Stimulated activated CD8-positive, alpha-beta memory T cell treated with anti-CD3 and anti-CD28 coated beads, Interleukin-12 subunit alpha, Interleukin-12 subunit beta, amount 100 ng/mL, for 24 hours (primary cell): ENCODE measurements around the gene DNAJC27.

Experiments used
- DNase-seq: peaks from one replicate; pipeline ENCODE4 v3.0.0-alpha.2; 2020; ENCODE audit errors: extremely low read depth

DNAJC27 gene

DNA sequence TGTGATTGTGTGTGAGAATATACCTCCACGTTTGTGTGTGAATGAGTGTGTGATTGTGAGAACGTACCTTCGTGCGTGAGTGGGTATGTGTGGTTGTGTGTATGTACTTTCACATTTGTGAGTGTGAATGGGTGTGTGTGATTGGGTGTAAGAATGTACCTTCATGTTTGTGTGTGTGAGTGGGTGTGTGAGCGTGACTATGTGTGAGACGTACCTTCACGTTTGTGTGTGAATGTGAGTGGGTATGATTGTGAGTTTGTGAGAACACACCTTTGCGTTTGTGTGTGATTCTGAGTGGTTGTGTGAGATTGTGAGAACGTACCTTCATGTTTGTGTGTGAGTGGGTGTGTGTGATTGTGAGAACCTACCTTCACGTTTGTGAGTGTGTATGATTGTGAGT is 45.9 kb downstream of the DNAJC27 start:
- DNase-seq, result no peak

DNA sequence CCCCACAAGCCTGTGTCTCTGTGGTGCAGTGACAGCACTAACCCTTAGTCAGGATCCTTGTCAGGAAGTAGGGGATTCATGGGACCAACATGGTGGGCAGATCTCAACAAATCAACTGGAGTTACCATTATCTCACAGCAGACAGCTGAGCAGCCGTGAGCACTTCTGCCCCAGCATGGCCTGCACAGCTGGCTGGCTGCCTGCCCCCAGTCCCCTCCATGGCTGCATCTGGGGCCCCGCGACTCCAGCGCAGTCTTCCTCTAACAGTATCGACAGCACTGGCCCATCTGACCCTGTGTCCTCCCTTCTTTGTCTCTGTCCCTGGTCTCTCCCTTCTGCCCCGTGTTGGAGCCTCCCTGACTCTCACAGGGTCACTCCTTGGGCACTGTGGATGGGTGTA is 47.0 kb downstream of the DNAJC27 start:
- DNase-seq, result no peak

DNA sequence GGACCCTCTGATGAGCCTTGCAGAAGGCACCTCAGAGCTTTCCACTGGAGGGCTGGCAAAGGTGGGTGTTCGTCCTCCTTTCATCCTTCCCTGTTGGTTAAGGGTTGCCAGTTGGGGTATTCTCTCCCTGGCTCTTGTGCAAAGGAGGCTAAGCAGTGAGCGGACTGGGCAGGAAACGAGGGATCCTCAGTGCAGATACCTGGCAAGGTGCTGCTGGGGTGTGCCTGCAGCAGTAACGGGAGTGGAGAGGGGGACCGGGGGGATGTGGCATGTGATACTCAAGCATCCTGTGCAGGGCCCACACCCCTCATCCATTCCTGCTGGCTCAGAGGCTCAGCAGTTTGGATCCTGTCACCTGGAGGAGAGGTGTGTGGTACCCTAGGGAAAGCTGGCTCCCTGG is 47.5 kb downstream of the DNAJC27 start:
- DNase-seq, result no peak

DNA sequence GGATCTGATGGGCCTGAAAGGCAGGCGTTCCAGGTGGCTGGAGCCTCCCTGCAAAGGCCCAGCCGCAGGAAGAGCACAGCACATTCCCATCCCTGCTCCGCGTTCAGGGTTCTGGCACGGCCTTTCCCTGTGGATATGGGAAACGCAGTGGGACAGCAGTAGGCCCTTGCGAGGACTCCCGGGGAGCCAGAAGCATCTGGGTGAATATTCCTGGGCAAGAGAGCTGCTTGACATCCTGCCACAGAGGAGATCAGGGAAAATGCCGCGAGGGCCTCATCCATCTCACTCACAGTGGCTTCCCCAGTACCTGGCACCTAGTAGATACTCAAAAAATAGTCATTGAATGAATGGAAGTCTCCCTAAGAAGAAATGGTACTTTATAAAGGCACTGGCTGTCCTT is 48.6 kb downstream of the DNAJC27 start:
- DNase-seq, result no peak

DNA sequence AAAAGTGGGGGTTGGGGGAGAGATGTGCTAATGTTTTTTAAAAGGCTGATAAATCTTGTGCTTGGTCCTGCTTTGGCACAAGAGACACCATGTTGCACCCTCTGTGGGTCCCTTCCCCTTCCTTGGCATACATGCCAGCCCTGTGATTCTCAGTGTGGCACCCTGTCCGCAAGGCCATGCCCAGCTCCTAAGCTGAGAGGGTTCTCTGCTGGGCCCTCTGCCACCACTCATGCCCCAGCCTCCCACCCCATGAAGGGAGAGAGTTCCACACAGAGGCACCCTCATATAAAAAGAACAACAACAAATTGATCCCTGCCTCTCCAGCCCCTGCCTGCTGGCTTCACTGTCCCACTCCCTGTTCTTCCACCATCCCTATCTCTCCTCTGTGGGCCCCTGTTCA is 49.2 kb downstream of the DNAJC27 start:
- DNase-seq, result no peak

DNA sequence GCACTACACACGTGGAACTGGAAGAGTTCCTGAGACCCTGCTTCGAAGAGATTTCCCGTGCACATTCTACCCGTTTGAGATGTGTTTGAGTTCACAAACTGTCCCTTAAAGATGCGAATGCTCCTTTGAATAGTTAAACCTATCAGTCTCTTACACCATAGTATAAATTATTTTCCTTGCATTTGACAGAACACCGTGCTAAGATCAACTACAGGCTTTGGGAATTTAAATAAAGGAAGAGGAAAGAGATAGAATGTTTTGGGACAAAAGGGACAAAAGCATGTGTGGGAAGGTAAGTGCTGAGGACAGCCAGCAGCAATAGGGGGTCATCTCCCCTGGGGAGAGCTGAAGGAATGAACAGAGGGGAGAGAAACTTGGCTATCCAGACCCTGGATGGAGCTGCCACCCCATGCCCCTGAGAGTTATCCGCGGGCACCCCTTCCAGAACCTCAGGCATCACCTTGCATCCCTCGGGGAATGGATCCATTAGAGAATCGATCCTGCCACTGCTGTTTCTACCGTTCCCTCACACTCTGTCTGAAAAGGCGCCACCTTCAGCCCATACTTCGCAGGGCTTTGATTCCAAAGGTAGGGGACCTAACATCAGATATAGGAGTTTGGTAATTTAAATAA is 50.8 kb downstream of the DNAJC27 start:
- no peak for DNase-seq

DNA sequence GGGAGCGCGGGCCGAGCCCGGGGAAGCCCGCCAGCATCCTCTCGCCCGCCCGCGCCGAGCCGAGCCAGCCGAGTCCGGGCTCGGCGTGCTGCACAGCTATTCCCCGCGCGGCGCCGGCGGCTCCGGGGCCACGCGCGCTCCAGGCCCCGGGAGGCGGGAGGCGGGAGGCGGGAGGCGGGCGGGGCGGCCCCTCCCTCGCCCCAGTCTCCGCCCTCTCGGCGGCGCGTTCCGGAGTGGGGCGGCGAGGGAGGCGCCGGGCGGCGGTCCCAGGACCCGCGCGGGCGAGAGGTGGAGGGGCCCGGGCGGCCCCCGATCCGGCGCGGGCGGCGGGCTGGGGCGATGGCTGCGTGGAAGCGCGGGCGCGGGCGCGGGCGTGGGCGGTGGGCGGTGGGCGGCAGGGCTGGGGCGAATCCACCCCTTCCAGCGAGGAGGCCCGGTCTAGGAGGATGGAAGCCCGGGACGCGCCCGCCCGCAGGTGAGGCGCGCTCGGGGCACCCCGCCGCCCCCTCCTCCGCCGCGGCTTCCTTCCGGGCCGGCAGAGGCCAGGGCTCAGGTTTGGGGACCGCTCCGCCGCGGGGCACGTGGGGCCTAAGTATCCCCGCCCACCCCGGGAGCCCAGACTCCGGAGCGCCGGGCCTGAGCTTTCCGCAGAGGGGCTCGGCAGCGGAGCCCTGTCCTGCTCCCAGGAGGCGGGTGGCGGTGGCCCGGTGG is 51.5 kb downstream of the DNAJC27 start, which contains the start of gene ADCY3:
TSS of gene ADCY3 (minus strand) at position 140 of the 711 bp plus-strand sequence. CDS start 1,250 bp downstream, outside the sequence.
- no peak for DNase-seq

DNA sequence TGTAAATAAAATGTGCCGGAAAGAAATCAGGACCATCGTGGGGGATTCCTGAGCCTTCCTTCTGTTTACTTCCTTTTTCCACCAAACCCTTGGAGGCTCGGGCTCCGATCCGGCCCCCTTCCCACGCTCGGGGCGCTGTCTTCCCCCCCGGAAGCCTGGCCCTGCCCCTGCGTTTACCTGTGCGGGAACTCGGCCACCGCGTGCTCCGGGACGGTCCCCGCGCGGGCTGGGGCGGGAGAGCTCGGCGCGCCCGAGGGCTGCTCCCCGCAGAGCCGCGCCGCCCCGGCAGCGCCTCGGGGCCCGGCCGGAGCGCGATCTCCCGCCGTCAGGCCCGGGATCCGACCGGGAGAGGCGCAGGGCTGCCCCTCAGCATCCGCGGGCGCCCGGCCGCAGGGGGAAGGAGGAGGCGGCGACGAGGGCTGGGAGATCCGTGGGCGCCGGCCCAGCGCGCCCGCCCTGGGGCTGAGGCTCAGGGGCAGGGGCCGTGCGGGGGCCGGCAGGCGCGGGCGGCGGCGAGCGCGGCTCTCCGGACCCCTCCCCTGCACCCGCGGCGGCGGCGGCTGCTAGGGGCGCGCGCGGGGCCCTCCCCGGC is 52.2 kb downstream of the DNAJC27 start:
- no peak for DNase-seq

DNA sequence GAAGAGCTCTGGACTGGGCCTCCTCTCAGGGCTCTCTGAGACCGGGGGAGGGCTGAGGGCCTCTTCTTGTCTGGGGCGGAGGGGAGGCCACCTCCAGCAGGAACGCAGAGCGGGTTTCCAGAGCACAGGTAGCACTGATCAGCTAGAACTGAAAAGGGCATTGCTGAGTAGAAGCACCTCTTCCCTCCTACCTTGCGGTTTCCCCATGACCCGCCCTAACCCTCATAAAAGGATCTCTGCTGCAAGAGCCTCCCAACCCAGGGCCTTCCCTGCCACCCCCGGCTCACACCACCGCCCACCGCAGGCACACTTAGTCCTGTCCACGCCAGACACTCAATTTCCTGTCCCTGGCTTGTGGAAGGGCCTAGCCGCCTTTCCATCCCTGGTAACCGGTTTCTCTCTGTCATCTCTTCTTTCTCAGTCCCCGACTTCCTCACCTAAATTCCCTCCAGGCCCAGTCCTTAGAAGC is 52.7 kb downstream of the DNAJC27 start:
- no peak for DNase-seq

DNA sequence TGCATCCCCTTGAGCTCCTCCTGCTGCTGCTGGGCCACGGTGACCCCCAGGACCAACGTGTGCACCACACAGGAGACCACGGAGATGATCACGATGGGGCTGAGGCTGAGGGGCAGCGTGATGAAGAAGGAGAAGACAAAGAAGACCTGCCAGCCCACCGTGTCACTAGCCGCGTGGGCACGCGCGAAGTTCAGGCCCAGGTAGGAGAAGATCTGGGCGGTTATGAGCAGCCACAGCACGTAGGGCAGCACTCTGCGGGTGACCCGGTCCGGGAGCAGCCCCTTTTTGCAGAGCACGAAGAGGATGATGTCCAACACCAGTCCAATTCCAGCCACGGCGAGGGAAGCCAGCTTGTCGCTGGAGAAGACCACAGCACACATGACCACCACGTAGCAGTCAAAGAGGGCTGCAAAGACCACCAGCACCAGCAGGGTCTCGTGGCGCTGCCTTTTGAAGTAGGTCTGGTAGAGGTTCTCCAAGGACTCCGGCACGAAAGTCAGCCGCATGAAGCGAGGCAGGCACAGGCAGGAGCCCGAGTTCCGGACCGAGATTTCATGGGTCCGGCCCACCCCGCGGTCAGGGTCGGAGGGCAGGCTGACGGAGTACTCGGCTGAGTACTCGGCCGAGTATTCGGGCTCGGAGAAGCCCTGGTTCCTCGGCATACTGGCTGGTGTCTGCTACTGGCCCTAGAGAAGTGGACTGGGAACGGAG is 53.3 kb downstream of the DNAJC27 start:
- DNase-seq, result no peak

DNA sequence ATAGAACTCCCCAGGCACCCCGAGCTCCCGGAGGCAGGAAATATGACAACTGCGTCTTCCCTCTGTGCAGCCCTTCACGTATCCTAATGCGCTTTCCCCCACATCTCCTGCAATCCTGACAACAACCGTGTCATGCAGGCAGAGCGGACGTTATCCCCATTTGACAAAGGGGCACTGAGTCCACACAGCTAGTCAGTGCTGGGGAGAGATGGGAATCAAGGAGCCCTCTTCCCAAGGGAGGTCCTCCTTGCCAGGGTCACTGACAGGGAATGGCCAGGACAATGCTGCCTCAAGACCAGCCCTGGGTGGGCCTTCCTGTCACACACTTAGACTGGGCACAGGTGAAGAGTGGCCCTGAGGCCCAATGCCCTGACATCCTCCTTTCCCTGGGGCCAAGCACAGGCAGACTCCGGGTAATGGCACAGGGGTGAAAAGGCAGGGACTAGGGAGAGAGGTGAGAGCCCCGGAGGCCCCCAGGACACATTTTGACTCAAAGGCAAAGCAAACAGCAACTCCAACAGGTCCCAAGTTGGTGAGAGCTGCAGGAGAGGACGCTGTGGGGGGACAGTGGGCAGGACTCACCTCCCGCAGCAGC is 53.9 kb downstream of the DNAJC27 start:
- DNase-seq, result no peak

DNA sequence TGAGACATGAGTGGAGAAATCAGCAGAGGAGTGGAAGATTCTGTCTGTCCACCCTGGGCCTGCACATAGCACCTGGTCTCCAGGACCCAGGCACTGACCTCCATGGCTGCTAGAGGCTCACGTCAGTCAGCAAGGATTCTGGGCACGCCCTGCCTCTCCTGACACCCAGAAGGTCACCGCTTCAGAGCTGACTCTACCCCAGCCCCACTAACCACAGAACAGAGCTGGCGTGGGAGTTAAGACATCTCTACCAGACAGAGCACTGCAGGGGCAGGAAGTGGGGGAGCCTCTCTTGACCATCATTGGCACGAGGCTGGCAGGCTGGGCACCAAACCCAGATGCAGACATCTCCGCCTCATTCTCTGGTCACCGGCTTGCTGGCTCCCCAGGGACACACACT is 54.7 kb downstream of the DNAJC27 start:
- DNase-seq, result no peak

DNA sequence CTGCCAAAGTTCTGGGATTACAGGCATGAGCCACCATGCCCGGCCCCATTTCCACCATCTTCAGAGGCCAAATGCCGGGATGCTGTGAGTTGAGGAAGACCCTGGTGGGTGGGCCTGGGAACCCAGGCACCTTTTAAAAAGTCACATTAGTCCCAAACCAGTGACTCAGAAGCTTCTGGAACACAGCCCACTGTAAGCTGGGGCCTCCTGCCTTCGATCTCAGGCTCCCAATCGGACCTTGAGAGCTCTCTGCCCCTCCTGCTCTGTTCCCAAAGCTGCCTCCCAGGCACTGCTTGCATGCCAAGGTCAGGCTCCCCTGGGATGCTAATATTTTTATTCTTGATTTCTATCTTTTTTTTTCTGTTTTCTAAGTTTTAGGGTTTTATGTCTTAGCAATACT is 56.0 kb downstream of the DNAJC27 start:
- no peak for DNase-seq

DNA sequence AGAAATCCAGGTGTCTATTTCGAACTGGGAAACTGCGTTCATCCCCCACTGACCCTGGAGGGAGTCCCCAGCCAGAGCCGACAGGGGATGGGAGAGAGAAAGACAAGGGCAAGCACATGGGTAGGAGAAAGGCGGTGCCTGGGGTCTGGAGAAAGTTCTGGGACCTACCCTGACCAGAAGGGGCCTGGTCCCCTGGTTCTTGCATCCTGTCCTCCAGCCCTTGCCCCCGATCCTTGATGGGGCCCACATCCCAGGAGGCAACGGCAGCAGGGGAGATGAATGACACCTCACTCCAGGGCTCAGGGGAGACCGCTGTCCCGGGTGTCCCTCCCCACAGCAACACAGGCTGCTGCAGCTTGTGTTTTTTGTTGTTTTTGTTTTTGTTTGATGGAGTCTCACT is 56.6 kb downstream of the DNAJC27 start:
- DNase-seq, result no peak

DNA sequence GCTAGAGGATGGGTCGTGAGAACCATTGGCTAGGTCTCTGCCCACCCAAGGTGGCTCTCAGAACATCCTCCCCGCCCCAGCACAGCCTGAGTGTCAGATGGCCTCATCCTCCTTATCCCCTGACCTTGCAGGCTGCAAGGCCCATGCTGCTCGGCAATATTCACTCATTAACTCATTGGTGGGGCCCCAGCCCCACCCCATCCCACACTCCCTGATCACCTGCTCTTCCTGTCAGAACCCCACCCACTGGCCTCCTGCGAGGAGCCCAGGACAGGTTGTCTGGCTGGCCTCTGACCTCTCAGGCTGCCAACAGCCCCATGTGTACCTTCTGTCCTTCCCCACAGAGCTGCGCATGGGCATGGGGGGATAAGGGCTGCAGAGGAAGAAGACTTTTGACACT is 57.0 kb downstream of the DNAJC27 start:
- no peak for DNase-seq

DNA sequence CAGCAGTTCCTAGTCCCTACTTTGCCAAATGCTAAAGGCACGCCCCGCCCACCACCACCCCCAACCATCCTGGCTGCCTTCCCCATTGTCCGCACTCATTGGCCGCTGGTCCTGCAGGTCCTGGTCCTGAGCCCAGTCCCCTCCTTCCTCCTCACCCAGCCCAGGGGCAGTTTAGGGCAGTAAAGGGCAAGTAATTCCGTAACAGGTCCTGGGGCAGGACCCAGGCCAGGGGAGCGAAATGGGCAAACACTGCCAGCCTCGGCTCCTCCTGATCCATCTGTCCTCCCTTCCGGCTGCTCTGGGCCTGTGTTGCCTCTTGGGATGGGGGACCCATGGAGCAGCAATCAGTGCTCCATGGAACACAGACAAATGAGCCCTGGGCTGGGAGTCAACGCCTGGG is 57.8 kb downstream of the DNAJC27 start:
- no peak for DNase-seq

DNA sequence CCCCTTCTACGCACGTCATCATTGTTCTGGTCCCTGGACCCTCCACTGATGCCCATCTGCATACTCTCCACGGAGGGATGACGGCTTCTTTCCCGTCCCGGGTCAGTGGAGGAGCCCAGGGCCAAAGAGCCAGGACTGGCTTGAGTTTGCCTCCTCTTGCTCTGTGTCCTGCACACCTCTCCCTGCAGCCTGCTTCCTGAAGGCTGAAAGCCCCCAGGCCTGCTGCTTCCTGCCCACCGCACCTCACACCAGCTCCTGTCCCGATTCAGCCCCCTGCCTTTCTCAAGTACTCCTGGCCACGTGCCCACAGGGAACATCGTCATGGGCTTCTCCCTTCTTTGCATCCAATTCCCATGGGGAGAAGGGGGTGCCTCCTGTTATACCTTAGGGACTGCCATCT is 58.8 kb downstream of the DNAJC27 start:
- DNase-seq, result no peak

DNA sequence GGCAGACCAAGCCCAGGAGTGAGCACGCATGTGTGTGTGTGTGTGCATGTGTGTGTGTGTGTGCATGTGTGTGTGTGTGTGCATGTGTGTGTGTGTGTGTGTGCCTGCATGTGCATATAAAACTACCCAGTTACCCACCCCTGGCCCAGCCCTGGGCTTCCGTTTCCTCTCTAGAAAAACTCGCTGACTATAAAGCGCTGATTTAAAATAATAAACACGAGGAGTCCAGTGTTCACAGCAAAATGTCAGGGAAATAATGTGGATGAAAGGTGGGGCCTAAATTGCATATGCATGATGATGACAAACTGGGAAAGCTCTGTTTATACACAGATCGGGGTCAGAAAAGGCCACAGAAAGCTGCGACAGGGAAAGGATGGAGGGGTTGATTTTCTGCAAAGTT is 59.2 kb downstream of the DNAJC27 start:
- no peak for DNase-seq

DNA sequence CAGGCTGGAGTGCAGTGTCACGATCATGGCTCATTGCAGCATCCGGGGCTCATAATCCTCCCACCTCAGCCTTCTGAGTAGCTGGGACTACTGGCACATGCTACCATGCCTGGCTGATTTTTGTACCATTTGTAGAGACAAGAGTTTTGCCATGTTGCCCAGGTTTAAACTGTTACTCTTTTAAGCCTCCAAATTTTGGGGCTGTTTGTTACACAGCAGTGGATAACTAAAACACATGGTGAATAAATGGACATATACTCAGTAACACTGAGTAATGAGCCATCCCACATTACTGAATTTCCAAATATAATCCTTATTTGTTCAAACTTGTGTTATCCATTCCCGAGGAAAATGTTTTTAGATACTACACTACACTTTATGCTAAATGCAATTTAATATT is 61.5 kb downstream of the DNAJC27 start:
- DNase-seq, result no peak

DNA sequence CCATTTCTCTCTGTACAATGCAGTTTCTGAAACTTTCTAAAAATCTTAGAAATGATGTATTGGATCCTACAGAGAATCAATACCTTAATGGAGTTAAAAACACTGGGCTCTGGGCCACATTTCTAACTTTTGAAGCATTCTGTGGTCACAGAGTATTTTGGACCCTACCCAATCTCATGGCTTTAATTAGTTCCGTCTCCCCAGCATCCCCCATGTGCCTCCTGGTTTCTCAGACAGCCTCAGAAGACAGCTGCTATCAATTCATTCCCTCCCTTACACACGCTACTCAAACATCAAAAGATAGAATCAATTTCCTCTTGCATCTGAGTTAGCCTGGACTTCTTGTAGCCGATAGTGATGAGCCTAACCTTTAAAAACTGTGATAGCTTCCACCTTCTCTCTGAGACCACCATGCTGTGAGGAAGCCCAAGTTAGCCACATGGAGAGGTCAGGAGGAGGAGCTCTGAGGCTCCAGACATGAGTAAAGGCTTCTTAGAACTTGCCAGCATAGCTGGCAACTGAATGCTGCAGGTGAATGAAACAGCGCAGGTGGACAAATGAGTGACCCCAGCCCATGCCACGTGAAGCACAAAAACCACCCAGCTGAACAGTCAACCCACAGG is 62.1 kb downstream of the DNAJC27 start:
- no peak for DNase-seq

DNA sequence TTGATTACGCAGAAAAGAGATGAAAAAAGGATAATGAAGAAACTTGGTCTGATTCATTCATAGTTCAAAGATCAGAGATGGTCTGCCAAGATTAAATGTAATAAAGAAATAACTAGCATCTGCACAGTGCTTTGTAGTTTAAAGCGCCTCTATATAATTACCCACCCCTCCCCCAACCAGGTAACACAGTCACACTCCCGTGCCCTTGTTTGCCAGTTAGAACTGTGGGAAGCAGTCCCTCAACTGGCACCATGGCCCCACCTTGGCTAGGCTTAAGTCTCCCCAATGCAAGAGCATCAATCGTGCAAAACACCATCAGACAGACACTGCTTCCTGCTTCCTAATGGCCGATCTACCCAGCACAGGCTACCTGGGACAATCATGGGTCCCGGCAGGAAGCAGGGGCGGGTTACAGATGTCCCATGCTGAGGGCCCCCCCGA is 63.3 kb downstream of the DNAJC27 start:
- DNase-seq, result no peak

DNA sequence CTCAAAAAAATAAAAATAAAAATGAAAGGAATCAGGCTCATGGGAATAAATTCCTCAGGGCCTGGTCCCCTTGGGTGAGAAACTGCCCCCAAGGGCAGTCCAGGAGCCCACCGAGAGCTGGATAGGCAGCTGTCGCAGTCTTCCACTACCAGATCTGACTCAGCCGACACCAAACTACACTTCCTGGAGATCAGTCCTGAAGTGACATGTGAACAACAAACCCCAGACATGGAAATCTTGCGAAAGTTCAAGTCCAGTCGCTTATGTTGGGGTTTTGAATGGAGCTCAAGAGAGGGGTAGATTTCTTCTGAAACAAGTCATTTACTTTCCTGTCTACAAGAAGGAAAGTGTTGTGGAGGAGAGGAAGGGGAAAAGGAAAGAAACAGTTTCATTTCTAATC is 64.6 kb downstream of the DNAJC27 start:
- DNase-seq, result no peak
